HG03135 (cell line): ENCODE data around the gene MYOG.

Source experiments
- ATAC-seq: cut with Tn5 transposase; IDR thresholded peaks from one replicate; pipeline ENCODE4 v1.9.1; 2021; ENCODE audit warnings: mild to moderate bottlenecking, moderate library complexity; ENCODE audit not compliant: unreplicated experiment

Gene MYOG

GRCh38 chr1:203034422-203035110 lies 51.2 kb downstream of the MYOG start:
- ATAC-seq, result no peak

- no peak for ATAC-seq
Measured at GRCh38 chr1:203033917-203034316, 51.9 kb downstream of the MYOG start.

- ATAC-seq, result no peak
Measured at GRCh38 chr1:203033287-203033686, 52.5 kb downstream of the MYOG start.
